ENCODE results near the gene CTNNBIP1.
A peak's percentile ranks its signal among the peaks of the same experiment; 100 is the strongest.

CTNNBIP1 gene

DNA sequence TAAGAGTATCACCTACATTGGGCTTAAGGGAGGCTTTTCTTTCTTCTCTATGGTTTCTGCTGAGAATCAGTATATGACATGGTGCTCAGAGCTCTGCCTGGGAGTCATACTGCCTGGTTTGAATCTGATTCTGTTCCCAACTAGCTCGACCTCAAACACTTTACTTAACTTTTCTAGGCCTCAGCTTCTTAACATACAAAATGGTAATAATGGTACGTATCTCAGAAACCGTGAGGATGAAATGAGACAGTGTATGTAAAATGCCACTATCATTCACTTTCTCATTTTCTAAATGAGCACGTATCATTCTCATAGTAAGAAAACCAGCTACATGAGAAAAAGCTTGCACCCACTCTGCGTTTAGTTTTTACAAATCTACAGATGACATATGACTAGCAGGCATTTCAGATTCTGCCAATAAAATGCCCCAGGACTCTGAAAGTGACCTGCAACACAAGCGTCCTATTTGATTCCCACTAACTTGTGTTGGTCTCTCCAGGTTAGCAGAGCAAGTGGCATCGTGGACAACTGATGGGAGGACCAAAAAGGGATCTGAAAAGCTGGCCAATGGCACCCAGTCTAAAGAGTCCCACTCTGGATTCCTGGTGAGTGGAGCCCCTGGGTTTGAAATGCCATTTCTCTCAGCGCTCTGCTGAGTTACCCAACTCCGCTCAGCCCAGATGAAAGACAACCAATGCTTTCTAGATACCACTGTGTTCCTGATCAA lies 6.1 kb downstream of the CTNNBIP1 start:
- DNase-seq: no peak

DNA sequence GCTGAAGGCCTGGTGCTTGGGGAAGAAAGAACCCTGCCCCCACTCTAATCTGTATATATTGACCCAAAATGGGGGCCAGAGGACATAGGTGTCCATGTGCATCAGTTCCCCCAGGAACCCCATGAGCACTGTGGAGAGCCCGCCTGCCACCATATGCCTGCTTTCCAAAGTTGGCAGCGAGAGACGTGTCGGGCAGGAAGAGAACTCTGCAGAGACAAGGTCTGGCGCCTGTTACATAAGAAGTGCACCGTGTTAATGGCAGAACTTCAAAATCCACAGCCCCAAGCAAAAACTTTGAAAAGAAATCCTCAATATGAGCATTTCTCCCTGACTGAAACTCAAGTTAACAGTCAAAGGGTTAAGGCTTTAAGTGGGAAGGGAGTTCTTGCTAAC lies 8.0 kb downstream of the CTNNBIP1 start:
- no peak for DNase-seq

DNA sequence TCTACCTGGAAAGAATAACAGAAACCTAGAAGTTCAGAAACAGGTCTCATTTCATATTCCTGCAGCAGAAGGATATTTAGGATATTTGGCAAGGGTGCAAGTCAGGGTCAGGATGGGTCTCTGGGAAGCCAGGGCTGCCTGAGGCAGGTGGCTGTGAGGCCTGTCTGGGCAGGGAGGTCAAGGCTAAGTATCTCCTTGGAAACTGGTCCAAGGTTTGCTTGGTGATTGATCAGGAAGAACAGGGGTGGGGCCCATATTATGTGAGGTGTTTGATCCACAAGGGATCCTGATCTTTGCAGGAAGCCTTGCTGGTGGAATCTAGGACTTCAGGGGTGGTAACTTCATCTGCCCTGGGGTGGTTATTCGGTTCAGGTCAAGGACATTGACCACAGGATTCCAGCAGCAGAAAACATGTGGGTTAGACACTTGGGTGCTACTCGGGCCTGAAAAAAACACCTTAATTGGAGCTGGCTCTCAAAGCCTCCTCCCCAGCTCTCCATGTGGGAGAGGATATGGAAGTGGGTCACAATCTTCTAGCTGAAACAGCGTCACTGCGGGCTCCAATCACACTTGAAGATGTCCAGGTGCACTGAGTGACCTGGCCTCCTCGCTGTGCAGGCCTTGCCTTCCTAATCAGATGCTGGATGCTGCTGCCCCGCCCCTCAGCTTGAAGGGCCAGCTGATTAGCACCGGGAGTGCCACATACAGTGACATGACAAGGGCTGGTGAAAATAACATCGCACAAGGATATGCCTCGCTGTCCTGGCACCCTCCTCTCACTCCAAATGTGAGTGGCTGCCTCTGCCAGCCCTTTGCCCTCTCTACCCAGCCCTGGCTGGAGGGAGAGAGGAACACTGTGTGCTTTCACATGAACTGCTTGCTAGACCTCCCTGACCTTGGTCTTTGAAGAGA lies 8.7 kb downstream of the CTNNBIP1 start:
- no peak for DNase-seq

DNA sequence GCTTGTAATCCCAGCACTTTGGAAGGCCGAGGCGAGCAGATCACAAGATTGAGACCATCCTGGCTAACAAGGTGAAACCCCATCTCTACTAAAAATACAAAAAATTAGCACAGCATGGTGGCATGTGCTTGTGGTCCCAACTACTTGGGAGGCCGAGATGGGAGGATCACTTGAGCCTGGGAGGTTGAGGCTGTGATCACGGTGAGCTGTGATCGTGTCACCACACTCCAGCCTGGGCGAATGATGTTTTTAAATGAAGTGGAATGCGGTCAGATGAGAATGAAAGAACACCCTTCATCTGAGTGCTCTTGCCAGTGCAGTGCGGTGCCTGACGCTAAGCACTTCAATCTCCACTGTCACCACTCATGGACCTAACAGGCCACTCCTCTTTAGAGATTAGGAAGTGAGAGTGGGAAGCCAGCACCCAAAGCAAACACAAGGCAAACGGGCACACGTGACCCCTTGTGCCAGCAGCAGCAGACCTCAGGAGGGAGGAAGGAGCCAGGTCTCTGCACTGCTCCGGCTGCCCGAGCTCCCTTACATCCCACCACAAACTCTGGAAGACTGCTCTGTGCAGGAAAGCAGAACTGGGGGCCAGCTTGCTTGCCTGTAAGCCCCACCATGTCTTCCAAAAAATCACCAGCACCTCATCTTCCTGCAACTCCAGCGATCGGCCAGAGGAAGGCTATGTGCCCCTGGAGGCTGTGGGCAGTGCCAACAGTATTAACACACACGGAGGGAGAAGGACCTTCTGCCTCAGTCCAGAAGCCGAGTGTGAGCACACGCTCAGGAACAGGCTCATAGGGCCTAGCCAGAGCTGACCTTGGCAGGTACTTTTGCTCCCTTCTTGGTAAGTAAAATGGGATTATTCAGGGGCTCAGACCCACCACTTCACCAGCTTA lies 9.7 kb downstream of the CTNNBIP1 start:
- DNase-seq: no peak

DNA sequence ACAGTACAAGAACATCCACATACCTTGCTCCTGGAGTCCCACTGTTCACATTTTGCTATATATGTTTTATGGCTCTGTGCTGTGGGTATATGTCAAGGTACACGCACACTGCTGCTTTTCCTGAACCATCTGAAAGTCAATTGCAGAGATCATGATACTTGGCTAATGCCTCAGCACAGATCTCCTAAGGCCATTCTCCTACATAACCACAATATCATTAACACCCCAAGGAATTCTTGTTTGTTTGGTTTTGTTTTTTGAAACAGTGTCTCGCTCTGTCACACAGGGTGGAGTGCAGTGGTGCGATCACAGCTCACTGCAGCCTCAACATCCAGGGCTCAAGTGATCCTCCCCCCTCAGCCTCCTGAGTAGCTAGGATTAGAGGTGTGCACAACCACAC lies 16.0 kb downstream of the CTNNBIP1 start:
- no peak for DNase-seq

DNA sequence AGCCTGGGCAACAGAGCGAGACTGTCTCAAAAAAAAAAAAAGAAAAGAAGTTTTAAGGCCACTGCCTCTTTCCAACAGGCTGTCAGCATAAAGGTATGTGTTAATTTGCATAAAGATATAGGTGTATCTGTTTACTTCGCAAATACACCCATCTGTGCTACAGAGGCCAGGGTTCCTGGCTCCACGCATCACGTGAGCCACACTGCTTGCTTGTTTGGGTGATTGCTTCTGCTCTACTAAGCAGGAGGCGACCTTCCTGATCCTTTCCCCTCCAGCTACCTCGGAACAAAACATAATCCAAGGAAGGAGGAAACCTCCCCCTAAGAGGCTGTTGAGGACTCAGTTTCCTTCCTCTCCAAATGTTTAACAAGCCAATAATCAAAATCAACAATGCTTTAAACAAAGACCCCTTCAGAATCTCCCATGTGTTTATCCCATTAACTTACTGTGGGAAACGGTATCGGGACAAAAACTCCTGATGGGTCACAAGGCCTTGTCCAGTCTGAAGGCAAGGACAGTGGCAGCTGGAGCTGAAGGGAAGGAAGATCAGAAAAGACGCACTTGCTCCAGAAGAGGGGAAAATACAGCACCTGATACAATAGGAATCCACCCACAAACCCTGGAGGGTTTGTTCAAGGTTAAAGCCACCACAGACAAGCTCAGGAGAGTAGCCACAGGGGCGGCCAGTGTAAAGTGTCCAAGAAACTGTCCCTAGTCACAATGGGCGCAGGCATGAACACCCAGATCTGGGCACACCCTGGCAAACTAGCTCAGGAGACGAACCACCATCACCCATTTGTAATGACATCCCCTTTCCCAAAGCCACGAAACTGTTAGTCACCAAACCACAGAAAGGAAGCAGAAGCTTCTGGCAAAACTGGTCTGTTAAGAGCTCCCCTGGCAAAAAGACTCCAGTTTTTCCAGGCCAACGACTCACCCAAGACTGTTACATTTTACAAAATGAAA lies 17.2 kb downstream of the CTNNBIP1 start:
- no peak for DNase-seq

DNA sequence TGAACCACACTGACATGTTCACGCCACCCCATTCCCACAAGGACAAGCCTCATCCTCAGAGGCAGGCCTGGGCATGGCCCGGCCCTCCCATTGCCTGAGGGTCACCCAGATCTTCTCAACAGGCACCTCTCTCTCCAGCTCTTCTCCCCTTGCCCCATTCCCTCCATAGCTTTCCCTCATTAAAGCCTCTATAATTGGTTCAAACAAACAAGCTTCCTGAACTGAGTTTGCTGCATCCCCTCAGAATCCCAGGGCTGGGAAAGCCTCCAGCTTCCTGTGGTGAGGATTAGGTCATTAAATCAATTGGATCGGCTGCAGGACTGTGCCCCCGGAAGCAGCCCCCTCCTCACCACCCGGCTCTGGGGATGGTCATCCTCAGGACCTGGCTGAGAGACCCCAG lies 18.9 kb downstream of the CTNNBIP1 start:
- no peak for DNase-seq

DNA sequence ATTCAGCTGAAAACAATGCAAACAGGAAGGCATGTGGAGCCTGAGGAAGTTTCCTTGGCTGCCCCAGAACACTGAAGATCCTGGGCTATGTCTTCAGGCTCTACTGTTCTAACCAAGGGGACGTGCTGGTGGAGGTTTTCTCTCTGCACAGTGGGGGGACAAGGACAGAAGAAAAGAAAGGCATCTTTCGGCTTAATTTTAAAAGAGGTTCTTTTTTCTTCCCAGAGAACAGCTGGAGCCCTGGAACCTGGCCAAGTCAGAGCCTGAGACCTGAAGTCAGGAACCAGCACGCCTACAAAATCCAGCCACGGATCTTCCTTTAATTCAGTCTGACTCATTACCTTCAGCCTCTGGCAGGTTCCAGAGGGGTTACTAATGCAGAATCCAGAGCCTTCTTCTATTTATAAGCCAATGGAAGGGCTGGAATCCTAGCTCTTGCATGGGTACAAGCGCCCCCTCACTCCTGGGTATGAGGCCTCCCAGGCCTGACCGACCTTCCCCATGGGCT lies 19.8 kb downstream of the CTNNBIP1 start:
- DNase-seq: no peak

DNA sequence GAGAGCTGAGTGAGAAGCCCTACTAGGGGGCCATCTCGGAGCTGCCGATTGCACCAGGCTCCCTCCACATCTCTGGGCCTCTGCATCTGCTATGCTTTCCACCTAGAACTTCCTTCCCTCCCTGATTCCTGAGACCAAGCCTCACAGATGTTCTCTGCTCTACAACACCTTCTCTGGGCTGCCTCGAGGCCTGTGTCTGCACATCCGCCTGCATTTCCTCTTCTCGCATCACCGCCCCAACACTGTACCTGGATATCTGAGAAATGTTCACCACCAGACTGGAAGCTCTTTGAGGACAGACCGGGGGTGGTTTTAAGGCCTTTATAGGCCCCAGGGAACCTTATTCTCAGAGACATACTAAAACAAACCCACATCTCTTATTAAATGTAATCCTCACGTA lies 20.7 kb downstream of the CTNNBIP1 start:
- no peak for DNase-seq

DNA sequence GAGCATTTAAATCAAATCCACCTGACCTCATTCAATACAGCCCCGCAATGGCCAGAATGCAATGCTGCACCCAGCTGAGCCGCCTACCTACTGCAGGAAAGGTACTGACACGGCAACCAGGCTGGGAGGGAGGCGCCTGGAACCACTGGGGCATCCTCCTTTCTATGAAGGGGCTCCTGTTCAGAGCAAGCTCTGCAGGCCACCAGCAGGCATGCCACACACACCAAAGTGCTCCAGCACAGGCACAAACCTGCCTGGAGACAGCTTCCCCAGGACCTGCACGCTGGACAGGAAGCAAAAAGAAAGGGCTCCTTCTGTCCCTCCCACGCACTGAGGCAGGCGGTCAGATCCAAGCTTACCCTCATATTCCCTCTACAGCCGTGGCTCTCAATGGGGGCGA lies 21.2 kb downstream of the CTNNBIP1 start:
- no peak for DNase-seq

DNA sequence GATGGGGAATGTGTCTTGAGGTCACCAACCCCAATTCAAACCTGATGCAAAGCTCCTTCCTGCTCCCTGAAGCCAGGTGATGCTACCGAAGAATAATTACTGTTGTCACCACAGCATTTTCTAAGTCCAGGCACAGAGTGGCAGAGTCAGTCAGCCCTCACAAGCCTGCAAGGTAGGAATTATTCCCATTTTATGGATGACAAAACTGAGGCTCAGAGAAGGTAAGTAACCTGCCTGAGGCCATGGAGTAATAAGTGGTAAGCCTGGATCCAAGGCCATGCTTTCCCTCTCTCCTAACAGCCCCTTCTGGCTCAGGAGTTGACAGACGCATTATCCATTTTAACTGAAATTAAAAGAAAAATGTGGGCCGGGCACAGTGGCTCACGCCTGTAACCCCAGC lies 23.0 kb downstream of the CTNNBIP1 start:
- no peak for DNase-seq

DNA sequence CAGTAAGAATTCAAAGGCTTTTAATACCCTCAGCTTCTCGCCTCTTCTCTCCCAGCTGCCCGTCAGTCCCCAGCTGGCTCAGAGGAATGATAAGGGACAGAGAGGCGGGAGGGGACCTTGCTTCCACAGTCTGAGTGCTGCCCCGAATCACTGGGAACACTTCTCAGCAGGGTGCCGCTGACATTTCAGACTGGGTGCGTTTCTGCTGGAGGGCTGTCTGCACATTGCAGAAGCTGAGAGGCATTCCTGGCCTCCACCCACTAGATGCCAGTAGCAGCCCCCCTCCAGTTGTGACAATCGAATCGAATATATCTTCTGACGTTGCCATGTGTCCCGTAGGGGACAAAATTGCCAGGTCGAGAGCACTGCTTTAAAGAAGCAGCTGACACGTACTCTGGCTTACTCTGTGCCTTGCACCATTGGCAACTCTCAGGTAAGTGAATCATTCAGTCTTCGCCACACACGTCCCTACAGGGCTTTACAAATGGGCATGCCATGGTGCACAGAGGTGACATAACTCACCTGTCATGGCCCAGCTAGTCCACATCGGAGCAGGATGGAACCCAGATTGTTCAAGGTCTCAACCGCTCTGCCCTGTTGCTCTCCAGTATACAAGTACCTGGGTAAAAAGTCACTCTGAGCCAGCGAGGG lies 23.9 kb downstream of the CTNNBIP1 start:
- DNase-seq: no peak

DNA sequence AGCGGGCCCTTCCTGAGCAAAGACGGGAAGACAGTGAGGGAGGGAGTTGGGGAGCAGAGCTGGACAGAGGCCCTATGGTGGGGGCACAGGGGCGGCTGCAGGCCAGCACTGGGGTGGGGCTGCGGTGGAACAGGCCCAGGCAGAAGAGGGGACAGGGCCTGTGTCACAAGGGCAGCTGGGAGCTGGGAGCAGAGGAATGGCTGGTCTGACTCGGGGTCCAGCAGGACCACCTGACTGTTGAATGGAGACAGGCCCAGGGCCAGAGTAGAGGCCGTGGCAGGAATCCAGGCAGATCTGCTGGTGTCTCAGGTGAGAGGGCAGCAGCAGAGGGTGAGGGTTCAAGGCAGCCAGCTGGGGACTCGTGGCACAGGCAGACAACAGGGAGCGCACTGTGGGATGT lies 25.3 kb downstream of the CTNNBIP1 start:
- DNase-seq: no peak

DNA sequence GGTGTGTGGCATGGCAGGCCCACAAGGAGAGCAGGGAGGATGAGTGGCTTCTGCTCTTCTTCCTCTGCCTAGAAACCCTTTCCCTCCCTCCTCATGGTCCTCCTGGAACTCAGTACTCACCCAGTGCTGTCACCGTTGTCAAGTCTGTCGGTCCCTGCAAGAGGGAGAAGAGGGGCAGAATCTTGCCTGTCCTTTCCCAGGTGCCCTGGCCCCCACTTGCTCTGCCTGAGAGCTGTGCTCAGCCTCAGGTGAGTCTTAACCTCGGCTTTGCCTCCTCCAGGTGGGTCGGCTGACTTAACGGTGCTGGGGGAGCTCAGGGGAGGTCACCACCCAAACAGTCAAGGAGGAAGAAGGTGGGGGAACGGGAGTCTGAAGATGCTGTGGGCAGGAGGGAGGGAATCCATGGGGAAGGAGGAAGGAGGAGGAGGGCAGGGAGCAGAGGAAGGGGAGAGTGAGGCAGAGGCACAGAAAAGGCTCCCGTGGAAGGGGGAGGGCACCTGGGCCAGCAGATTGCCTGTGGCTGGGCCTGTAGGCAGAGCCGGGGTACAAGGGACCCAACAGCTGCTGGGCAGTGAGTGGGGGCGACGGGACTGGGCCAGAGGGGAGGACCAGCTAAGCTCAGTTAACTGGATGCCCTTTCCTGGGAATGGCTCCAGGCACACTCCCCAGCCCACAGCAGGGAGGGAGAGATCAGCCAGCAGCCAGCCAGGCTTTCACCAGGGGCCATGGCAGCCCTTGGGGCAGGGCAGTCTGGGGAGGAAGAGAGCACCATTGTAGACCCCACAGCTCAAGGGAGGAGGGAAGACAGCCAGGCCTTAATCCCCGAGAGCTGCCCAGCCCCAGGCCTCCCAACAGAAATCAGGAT lies 26.3 kb downstream of the CTNNBIP1 start:
- DNase-seq: no peak

DNA sequence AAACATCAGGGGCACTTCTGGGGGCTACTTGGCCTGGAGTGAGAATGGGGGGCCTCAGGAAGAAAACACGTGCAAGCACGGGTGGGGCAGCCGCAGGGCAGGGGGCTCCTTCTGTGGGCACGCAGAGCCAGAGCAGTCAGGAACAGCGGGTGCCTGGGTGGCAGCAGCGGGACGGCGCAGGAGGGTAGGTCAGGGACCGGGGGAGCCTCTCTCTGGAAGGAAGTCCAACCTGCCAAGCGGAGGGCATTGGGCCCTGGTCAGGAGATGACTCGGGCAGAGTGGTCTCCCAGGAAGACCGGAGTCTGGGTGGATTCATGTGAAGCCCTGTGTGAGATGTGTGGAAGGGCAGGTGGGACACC lies 27.1 kb downstream of the CTNNBIP1 start:
- no peak for DNase-seq

DNA sequence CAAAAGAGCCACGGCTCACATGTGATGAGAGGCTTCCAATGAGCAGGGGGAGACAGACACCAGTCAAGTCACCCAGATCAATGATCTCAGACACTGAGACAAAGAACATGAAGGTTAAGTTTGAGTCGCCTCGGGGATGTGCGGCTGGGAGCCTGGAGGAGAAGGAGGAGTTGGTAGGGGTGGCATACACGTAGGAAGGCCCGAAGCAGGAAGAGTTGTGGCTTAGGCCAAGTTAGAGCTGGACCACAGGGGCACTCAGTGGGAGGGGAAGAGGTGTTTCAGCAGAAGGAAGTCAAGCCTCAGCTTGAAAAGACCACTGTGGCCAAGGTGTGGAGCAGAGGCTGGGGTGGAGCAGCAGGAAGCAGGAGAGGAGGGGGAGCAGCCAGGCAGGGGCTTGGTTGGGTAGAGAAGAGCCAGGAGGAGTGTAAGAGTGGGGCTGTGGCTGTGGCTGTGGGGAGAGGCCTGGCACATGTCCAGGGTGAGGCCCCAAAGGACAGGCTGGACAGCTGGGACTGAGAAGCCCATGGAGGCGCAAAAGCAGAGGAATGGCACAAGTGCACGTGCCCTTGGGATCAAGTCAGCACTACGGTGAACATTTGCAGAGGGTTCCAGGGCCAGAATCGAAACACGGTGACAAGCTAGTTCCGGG lies 27.6 kb downstream of the CTNNBIP1 start:
- DNase-seq: peak; percentile 43

DNA sequence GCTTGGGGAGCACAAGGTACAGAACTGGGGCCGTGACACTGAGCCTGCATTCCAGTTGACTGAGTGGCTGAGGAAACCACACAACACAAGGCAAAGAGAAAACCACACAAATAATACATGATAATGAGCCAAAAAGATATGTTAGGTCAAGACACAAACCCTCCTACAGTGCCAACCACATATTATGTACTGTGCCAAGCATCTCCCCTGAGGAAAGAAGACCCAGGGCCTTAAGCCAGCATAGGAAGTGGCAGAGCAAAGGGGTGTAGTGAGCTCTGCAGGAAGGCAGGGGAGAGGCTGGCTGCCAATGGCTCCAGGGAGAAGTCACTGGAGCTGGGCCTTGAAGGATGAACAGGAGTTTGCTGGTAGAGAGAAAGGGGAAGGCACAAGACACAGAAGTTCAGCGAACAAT lies 28.2 kb downstream of the CTNNBIP1 start:
- DNase-seq: no peak

DNA sequence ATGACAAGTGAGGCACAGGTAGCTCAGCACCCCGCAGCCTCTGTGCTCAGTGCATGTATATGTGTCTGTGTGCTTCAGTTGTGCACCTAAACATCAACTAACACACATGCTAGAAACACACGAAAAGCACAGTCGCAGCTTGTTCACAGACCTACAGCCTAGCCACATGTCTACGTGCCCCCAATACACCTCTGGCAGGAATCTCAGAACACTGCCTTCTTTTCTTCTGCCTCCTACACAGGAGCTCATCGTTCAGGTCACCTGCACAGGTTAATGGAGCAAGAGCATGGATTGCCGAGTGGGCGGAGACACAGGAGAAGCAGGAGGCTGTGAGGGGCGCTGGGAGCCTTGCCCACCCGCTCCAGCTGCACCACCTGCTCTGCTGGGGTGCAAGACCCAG lies 31.7 kb downstream of the CTNNBIP1 start:
- no peak for DNase-seq

DNA sequence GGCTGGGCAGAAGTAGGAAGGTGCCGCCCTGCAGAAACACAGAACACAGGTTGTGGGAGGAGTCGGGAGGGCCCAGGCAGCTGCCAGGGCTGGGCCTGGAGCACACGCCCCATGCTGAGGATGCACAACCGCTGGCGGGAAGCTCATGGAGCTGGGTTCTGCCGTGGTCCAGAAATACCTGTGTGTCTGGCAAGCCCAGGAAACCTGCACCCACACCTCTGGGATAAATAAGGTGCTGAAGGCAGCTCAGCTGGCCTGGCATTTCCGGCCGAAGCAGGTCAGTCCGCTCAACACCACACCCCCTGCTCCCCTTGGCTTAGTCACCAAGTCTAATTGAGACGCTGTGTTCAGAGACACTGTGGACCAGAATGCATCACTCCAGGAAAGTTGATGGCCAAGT lies 32.1 kb downstream of the CTNNBIP1 start:
- no peak for DNase-seq

DNA sequence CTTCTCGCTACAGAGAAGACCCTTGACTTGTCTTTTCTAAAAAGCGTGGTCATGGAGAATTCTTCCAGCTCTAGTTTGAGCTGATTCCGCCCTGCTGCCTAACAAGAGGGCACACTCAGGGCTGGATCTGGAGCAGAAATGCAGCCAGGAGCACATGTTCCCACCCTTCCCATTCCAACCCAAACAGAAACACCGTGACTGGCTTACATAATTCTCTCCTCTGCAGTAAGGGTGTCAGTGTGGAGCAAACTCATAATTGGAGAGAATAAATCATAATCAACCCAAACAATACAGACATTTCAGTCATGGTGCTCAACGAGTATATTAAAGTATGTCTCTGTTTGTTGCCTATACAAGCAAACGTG lies 34.5 kb downstream of the CTNNBIP1 start:
- no peak for DNase-seq

Measured in stimulated activated CD8-positive, alpha-beta memory T cell treated with anti-CD3 and anti-CD28 coated beads, Interleukin-4, amount 100 ng/mL, for 48 hours (primary cell).